Activated naive CD8-positive, alpha-beta T cell treated with anti-CD3 and anti-CD28 coated beads, Interleukin-2, amount 50 U/mL, for 16 hours (primary cell): ENCODE measurements around the gene ABHD8.
A peak's percentile ranks its signal among the peaks of the same experiment; 100 is the strongest.

Experiments
- DNase-seq: peaks from one replicate; pipeline ENCODE4 v3.0.0-alpha.2; 2020; ENCODE audit warnings: low read depth, low spot score

The ABHD8 gene

GRCh38 chr19:17303167-17303939 is at the start of gene ABHD8:
TSS of gene ABHD8 (minus strand) at chr19:17303425. CDS start at chr19:17301616, 1,809 bp downstream.
- DNase-seq = peak; percentile 86

GRCh38 chr19:17352608-17353280 is 49.5 kb upstream of the ABHD8 start:
- no peak for DNase-seq

GRCh38 chr19:17351815-17352435 is 48.7 kb upstream of the ABHD8 start:
- DNase-seq = no peak

GRCh38 chr19:17348700-17349099 is 45.5 kb upstream of the ABHD8 start:
- no peak for DNase-seq

GRCh38 chr19:17347877-17348276 is 44.7 kb upstream of the ABHD8 start:
- no peak for DNase-seq

GRCh38 chr19:17347361-17347760 is 44.1 kb upstream of the ABHD8 start:
- DNase-seq = no peak

GRCh38 chr19:17346109-17346671 is 43.0 kb upstream of the ABHD8 start:
- DNase-seq = peak; percentile 60

- DNase-seq = no peak
Observed at GRCh38 chr19:17341845-17342244, 38.6 kb upstream of the ABHD8 start.

- DNase-seq = no peak
Observed at GRCh38 chr19:17341386-17341785, 38.2 kb upstream of the ABHD8 start.

GRCh38 chr19:17340871-17341357 is 37.7 kb upstream of the ABHD8 start:
- DNase-seq = no peak

- DNase-seq = no peak
Observed at GRCh38 chr19:17340302-17340870, 37.2 kb upstream of the ABHD8 start.

GRCh38 chr19:17339088-17339741 is 36.0 kb upstream of the ABHD8 start:
- DNase-seq = no peak

- no peak for DNase-seq
Observed at GRCh38 chr19:17338433-17339078, 35.3 kb upstream of the ABHD8 start.

GRCh38 chr19:17337675-17338432 is 34.6 kb upstream of the ABHD8 start:
- no peak for DNase-seq

GRCh38 chr19:17336872-17337674 is 33.8 kb upstream of the ABHD8 start, which contains the start of gene GTPBP3:
TSS of gene GTPBP3 (plus strand) at chr19:17337553. CDS start at chr19:17337612, 59 bp downstream.
- peak; percentile 94 for DNase-seq

GRCh38 chr19:17335575-17335974 is 32.4 kb upstream of the ABHD8 start:
- no peak for DNase-seq

- peak; percentile 88 for DNase-seq
Observed at GRCh38 chr19:17334414-17335409, 31.5 kb upstream of the ABHD8 start, which contains the start of gene ANO8. TSS of gene ANO8 (minus strand) at chr19:17334855. CDS start at chr19:17334670, 185 bp downstream.
